HG02885 (cell line): ENCODE measurements around the gene SLC2A5.

Source experiments
- ATAC-seq: cut with Tn5 transposase; IDR thresholded peaks from one replicate; pipeline ENCODE4 v1.9.1; 2021; ENCODE audit warnings: mild to moderate bottlenecking; ENCODE audit not compliant: unreplicated experiment, poor library complexity

Gene SLC2A5

GRCh38 chr1:9065213-9065751, 4.2 kb downstream of the SLC2A5 start:
- no peak for ATAC-seq

GRCh38 chr1:9062846-9063245, 6.6 kb downstream of the SLC2A5 start:
- ATAC-seq = no peak

- no peak for ATAC-seq
Observed at GRCh38 chr1:9062021-9062471, 7.4 kb downstream of the SLC2A5 start.

DNA sequence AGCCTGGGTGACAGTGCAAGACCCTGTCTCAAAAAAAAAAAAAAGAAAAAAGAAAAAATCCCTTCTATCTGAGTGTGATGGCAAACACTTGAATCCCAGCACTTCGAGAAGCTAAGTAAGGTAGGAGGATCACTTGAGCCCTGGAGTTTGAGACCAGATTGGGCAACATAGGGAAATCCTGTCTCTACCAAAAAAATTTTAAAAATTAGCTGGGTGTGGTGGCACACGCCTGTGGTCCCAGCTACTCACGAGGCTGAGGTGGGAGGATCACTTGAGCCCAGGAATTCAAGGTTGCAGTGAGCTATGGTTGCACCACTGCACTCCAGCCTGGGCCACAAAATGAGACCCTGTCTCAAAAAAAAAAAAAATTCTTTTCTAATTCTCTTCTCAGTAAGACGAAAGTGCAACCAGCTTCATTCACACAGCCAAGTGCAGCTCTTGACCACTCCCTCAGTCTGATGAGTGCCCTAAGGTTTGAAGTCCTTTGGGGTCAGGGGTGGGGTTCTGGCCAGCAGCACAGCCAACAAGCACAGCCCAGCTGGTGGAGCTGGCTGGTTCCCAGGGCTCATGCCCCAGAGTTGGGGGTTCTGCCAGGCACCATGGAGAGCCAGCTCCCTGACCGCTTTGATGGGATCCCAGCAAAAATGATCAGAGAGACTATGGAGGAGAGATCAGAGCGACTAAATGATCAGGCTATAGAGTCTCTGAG, 8.0 kb downstream of the SLC2A5 start:
- no peak for ATAC-seq

DNA sequence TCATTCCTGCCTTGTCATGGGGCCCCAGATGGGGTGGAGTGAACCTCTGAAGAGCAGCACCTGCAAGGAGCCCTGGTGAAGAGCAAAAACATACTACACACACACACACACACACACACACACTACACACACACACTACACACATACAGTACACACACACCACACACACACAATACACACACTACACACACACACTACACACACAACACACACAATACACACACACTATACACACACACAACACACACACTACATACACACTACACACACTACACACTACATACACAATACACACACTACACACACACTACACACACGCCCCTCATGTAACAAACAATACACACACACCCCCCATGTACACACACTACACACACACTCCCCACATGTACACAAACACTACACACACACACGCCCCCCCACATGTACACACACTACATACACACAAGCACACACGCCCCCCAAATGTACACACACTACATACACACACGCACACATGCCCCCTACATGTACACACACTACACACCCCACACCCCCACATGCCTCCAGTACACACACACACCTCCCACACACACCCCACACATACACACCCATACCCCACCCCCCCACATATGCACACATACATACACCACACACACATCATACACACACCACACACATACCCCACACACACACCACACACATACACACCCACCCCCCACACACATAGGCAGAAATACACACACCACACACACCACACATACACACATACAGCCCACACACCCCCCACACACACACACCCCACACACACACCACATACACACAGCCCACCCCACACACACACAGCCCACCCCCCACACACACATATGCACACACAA, 9.3 kb downstream of the SLC2A5 start:
- ATAC-seq = no peak

GRCh38 chr1:9058465-9058864, 11.0 kb downstream of the SLC2A5 start:
- no peak for ATAC-seq

- no peak for ATAC-seq
Observed at GRCh38 chr1:9057851-9058250, 11.6 kb downstream of the SLC2A5 start.

- no peak for ATAC-seq
Observed at GRCh38 chr1:9052272-9053049, 17.0 kb downstream of the SLC2A5 start.

DNA sequence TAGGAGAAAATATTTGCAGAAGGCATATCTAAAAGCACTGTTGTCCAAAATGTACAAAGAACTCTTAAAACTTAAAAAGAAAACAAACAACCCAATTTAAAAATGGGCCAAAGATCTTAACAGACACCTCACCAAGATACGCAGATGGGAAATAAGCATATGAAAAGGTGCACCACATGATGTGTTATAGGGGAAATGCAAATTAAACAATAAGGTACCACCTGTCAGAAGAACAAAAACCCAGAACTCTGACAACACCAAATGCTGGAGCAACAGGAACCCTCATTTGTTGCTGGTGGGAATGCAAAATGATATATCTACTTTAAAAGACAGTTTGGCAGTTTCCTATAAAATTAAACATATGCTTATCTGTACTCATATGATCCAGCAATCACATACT, 18.1 kb downstream of the SLC2A5 start:
- no peak for ATAC-seq

DNA sequence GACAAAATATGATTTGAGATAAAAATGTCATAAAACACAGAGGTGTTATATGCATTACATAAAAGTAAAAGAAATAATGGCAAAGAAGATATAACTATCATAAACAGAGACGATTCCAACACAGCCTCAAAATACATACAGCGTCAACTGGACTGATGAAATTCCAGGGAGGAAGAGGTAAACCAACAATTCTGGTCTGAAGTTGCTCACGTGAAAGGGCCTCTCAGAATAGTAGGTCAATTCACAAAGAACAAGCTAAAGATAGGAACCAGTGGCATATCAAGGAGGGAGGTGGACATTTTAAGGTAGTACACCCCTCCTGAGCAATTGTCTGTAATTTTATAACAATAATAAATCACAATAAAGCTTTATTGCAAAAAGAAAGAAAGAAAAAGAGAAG, 18.6 kb downstream of the SLC2A5 start:
- ATAC-seq = no peak

GRCh38 chr1:9048551-9048950, 20.9 kb downstream of the SLC2A5 start:
- no peak for ATAC-seq

GRCh38 chr1:9047019-9047418, 22.4 kb downstream of the SLC2A5 start:
- ATAC-seq = no peak

DNA sequence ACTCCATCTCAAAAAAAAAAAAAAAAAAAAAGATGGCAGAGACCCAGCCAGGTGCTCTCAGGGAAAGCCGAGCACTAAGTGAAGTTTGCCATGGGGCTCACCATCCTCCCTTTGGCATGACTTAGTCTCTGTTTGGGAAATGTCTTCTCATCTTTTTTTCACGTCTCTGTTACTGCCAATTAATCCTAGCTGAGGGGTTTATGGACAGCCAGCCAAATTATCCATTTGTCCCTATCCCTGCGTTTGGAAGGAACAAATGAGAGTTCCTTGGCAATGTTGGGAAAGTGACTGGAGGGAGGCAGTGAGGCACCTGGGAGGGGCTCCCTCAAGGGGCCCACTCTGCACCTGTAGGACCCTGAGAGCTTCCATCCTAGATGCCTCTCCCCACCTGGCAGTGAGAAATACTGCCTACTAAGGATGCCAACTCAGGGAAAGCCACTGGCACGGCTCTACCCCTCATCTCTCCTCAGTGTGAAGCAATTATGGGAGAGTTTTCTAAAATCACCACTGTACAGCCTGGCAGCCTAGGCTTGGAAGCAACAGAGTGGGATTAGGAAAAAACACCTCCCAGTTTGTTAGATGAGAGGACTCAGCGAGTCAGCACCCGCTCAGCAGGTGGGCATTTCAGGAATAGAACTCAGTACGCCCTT, 23.4 kb downstream of the SLC2A5 start:
- no peak for ATAC-seq

DNA sequence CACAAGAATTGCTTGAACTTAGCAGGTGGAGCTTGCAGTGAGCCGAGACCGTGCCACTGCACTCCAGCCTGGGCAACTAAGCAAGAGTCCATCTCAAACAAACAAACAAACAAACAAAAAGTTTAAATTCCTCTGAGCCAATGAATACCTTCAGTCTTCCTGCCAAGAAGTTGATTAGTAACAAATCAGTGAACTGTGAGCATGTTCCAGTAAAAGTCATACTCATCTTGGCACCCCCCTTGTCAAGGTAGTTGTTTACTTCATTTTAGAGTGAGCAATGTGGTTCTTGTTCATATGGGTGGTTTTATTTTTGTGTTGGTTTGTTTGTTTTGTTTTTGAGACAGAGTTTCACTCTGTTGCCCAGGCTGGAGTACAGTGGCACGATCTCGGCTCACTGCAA, 25.2 kb downstream of the SLC2A5 start:
- ATAC-seq = no peak

GRCh38 chr1:9042272-9042671, 27.2 kb downstream of the SLC2A5 start:
- no peak for ATAC-seq

DNA sequence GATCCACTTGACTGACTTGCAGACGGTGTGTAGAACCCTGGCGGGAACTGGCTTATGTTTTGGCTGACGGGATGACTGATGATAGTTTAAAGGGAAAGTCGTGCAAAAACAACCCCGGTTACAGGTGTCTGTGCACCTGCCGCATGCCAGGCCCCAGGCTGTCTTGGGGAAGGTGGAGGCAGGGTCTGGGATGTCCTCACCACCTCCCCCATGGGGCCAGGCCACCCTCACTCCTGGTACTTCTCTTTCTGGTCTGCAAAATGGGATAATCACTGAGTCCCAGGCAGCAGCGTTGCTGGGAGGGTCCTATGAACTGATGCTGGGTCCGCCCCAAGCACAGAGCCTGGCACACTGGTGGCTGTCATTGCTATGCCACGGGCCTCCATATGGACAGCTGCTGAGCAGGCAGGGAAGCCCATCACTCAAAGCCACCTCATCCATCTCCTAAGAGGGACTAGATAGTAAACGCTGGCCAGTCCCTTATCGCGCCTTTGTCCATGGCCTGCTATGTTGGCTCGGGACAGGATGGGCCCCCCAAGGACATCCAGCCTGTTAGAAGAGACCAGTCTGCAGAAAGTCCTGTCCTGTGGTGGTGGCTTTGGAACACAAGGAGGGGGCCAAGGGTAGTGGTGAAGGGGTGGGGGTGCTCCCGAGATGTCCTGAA, 28.2 kb downstream of the SLC2A5 start:
- no peak for ATAC-seq

DNA sequence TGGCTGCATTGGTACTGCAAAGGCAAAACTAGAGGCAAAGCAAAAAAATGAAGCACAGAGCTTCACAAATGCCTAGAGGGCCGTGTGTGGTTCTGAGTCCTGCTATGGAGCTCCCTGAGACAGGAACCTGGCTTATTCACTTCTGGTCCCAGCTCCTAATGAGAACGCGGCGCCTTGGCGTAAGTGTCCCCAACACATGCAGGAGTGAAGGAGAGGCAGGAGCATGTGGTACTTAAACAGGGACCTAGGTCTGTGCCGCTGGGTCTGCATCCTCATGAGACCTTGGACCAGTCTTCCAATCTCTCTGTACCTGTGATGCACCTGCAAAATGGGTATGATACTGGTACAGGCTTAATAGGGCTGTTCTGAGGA, 28.8 kb downstream of the SLC2A5 start:
- no peak for ATAC-seq

- ATAC-seq = no peak
Observed at GRCh38 chr1:9039761-9040658, 29.4 kb downstream of the SLC2A5 start.
